Choroid plexus epithelial cell (primary cell): ENCODE results near the gene UBP1.
A peak's percentile ranks its signal among the peaks of the same experiment; 100 is the strongest.
"Not testable (repeated sequence)": the region's sequence is repeated elsewhere in the genome, so short reads cannot be mapped to it uniquely, and the experiment has no call there.

Experiments
- DNase-seq: peaks from one replicate; pipeline ENCODE4 v3.0.0-alpha.2; 2010; ENCODE audit warnings: low read depth
- H3K4me3 ChIP-seq: 2 replicates; pipeline ENCODE4 v1.5.1; 2011; ENCODE audit warnings: low read depth, mild to moderate bottlenecking, control low read depth, low read length, moderate library complexity
- TF ChIP-seq, protein P1 (sequence below): conservative IDR thresholded peaks from 2 replicates; pipeline ENCODE4 v1.5.1; 2011; ENCODE audit warnings: low read depth, mild to moderate bottlenecking, control low read depth, inconsistent platforms, low read length, moderate library complexity

UBP1 gene

DNA sequence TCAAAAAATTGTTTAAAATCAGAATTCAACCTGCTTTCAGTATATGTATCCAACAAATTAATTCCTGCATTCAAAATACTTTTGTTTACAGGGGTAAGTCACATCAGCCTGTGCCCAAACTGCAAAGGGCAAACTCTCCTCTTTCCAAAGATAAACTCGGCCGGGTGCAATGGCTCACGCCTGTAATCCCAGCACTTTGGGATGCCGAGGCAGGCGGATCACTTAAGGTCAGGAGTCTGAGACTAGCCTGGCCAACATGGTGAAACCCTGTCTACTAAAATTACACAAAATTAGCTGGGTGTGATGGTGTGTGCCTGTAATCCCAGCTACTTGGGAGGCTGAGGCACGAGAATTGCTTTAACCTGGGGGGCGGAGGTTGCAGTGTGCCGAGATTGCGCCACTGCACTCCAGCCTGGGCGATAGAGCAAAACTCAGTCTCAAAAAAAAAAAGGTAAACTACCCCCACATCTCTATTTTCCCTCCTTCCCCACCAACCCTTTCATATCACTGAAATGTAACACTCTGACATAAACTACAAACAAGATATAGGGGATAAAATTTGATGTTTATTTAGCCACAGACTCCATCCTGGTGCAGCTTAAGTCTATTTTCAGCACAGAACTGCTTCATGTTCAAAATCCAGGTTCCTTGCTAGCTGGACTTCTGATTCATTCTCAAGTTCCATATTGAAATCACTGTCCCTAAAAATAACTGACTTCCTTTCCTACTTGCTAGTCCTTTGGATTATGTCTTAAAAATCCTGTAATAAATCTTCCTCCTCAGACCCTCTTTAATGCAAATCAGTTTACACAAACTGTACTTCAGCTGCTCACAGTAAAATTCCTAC lies 15.4 kb downstream of the UBP1 start:
- TF ChIP-seq, protein P1, sequence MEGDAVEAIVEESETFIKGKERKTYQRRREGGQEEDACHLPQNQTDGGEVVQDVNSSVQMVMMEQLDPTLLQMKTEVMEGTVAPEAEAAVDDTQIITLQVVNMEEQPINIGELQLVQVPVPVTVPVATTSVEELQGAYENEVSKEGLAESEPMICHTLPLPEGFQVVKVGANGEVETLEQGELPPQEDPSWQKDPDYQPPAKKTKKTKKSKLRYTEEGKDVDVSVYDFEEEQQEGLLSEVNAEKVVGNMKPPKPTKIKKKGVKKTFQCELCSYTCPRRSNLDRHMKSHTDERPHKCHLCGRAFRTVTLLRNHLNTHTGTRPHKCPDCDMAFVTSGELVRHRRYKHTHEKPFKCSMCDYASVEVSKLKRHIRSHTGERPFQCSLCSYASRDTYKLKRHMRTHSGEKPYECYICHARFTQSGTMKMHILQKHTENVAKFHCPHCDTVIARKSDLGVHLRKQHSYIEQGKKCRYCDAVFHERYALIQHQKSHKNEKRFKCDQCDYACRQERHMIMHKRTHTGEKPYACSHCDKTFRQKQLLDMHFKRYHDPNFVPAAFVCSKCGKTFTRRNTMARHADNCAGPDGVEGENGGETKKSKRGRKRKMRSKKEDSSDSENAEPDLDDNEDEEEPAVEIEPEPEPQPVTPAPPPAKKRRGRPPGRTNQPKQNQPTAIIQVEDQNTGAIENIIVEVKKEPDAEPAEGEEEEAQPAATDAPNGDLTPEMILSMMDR, result no peak
- DNase-seq, result no peak
- H3K4me3 ChIP-seq, result no peak overlapping the region

- TF ChIP-seq, protein P1, result peak; percentile 35
- no peak overlapping the region for H3K4me3 ChIP-seq
- peak; percentile 29 for DNase-seq
Observed at GRCh38 chr3:33420966-33421365, 19.2 kb downstream of the UBP1 start.

- TF ChIP-seq, protein P1, result no peak
- DNase-seq, result no peak
- H3K4me3 ChIP-seq, result no peak overlapping the region
Observed at GRCh38 chr3:33419948-33420347, 20.3 kb downstream of the UBP1 start.

DNA sequence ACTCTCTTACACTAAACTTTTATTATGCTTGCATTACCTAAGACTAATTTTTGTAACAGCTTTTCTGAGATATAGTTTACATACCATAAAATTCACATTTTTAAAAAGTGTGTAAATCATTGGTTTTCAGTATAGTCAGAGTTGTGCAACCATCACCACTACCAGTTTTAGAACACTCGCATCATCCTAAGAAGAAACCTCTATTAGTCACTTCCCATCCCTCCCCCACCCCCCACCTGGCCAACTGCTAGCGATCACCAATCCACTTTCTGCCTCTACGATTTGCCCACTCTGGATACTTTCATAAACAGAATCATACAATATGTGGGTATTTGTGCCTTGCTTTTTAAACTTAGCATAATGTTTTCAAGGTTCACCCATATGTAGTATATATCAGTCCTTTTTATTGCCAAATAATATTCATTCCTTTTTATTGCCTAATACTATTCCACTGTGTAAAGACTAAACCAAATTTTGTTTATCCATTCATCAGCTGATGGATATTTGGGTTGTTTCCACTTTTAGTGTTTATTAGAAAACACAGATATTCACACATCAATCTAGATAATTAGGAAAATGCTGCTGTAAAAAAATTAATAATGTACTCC lies 23.0 kb downstream of the UBP1 start:
- TF ChIP-seq, protein P1, result no peak
- H3K4me3 ChIP-seq, result no peak overlapping the region
- peak; percentile 65 for DNase-seq

DNA sequence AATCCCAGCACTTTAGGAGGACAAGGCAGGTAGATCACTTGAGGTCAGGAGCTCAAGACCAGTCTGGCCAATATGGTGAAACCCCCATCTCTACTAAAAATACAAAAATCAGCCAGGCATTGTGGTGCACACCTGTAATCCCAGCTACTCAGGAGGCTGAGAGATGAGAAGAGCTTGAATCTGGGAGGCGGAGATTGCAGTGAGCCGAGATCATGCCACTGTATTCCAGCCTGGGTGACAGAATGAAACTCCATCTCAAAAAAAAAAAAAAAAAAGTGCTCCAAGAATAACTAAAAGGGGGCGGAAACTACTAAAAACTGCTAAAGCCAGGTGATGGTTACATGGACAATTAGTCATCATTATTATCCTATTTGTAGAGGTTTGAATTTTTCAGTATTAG lies 29.4 kb downstream of the UBP1 start:
- not testable (repeated sequence) for DNase-seq, H3K4me3 ChIP-seq

GRCh38 chr3:33403756-33404155 lies 36.4 kb downstream of the UBP1 start:
- no peak overlapping the region for H3K4me3 ChIP-seq
- TF ChIP-seq, protein P1, result no peak
- DNase-seq, result no peak

GRCh38 chr3:33402936-33403335 lies 37.3 kb downstream of the UBP1 start:
- no peak for DNase-seq
- no peak overlapping the region for H3K4me3 ChIP-seq
- TF ChIP-seq, protein P1, result no peak
